ENCODE data around the gene NCKAP5.

DNA sequence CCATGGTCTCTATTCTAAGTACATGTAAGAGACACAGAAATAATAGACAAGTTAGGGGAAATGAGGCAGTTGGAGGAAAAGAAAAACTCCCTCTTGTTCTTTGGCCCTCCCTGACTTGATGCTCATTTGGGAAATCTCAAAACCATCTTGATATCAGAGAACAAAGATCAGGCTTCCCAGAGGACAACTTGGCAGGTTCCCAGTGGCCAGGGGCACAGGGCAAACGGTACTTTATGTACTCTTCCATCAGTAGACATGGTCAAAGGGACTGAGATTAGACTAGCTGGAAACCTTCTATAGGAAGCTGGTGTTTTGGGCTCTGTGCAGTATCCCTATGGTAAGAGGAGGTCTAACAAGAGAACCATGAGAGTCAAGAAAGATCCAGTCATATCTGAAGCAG lies 56.6 kb downstream of the NCKAP5 start:
- TF ChIP-seq, protein P1, sequence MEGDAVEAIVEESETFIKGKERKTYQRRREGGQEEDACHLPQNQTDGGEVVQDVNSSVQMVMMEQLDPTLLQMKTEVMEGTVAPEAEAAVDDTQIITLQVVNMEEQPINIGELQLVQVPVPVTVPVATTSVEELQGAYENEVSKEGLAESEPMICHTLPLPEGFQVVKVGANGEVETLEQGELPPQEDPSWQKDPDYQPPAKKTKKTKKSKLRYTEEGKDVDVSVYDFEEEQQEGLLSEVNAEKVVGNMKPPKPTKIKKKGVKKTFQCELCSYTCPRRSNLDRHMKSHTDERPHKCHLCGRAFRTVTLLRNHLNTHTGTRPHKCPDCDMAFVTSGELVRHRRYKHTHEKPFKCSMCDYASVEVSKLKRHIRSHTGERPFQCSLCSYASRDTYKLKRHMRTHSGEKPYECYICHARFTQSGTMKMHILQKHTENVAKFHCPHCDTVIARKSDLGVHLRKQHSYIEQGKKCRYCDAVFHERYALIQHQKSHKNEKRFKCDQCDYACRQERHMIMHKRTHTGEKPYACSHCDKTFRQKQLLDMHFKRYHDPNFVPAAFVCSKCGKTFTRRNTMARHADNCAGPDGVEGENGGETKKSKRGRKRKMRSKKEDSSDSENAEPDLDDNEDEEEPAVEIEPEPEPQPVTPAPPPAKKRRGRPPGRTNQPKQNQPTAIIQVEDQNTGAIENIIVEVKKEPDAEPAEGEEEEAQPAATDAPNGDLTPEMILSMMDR (IDR thresholded peaks at IDR 0.05) = no peak
- TF ChIP-seq, protein P2, sequence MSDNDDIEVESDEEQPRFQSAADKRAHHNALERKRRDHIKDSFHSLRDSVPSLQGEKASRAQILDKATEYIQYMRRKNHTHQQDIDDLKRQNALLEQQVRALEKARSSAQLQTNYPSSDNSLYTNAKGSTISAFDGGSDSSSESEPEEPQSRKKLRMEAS (IDR thresholded peaks at IDR 0.05) = no peak
- TF ChIP-seq NR3C1 (IDR thresholded peaks at IDR 0.05) = no peak
- TF ChIP-seq POLR2A (IDR thresholded peaks at IDR 0.05; ENCODE audit: low read length) = no peak

Data from A549 (cell line).